Activated CD8-positive, alpha-beta memory T cell treated with anti-CD3 and anti-CD28 coated beads, Interleukin-2, amount 50 U/mL, for 48 hours (primary cell): Measurements from ENCODE around the gene SART1.
"Not testable (repeated sequence)": the region's sequence is repeated elsewhere in the genome, so short reads cannot be mapped to it uniquely, and the experiment has no call there.

Source experiments
- DNase-seq: peaks from one replicate; pipeline ENCODE4 v3.0.0-alpha.2; 2020

The SART1 gene

GRCh38 chr11:65932558-65932919 lies 29.0 kb upstream of the SART1 start:
- no peak for DNase-seq

DNA sequence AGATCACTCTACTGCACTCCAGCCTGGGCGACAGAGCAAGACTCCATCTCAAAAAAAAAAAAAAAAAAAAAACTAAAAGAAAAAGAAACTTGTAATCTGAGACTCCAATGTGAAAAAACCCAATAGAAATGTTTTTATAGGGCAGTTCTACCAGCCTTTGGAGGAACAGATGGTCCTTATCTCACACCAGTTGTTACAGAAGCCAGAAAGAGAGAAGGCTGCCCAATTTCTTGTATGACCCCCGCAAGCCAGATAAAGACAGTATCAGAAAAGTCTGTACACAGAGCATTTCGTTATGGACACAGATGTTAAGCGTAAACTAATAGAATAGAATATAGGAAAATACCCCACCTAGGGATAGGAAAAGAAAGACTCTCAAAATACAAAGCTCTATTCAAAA lies 27.5 kb upstream of the SART1 start:
- no peak for DNase-seq

DNA sequence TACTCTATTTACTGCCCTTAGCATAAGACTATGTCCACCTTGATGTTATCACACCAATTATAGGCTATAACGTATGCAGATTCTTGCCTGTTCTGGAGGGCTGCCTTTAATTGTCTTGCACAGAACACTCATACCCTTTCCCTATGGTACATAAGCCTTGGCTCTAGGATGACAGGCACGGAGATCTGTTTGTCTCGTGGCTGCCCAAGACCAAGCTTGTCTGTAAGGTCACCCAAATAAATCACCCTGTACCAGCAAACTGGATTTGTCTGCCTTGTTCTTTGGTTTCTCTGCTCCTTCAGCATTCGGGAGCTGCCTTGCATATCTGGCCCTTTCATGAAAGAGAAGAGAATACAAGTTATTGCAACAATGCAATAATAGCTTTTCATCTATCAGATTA lies 23.8 kb upstream of the SART1 start:
- no peak for DNase-seq

GRCh38 chr11:65941720-65942310 lies 19.7 kb upstream of the SART1 start:
- no peak for DNase-seq

GRCh38 chr11:65942531-65942930 lies 19.0 kb upstream of the SART1 start:
- DNase-seq: no peak

- DNase-seq: no peak
Observed at GRCh38 chr11:65944191-65944590, 17.3 kb upstream of the SART1 start.

GRCh38 chr11:65944767-65945166 lies 16.8 kb upstream of the SART1 start:
- no peak for DNase-seq

DNA sequence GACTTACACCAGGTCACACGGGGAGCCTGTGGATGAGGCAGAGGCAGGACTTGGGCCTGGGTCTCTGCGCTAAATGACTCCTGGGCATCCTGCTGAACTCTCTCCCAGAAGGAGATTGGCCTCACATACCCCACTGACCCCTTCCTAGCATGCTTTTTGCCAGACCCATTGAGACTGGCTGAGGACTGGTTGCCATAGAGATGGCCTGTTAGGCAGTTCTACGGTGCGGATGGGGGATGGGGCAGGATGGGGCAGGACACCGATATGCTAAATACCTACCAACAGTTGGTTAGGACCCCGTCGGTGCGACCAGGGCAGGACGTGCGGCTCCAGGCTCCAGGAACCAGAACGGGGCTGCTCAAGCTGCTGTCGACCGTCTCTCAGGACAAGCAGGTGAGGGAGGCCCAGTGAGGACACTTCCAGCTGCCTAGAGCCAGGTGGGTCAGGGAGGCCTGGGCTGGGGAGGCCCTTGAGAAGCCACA lies 16.1 kb upstream of the SART1 start, which contains the start of gene TSGA10IP:
TSGA10IP (plus strand) TSS at position 51 of the 482 bp plus-strand sequence; CDS start at position 247, 196 bp downstream.
- no peak for DNase-seq

DNA sequence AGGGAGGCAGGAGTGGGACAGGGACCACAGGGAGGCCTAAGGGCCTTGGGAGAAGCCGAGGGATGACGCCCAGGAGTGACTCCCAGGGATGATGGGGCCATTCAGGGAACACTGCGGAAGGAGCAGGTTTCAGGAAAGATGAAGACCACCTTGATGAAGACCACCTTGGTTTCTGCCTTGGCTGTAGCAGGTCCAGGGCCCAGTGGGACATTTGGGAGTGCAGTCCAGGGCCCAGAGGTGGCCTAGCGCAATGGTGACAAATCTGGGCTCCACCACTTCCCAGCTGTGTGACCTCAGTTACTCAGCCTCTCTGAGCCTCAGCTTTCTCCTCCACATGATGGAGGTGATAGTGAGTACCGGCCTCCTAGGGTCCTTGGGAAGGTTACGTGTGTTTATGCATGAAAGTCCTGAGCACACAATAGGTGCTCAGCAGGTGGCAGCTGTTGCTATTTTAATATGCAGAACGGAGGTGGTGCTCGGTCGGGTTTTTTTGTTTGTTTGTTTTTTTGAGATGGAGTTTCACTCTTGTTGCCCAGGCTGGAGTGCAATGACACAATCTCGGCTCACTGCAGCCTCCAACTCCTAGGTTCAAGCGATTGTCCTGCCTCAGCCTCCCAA lies 15.5 kb upstream of the SART1 start:
- DNase-seq: no peak

DNA sequence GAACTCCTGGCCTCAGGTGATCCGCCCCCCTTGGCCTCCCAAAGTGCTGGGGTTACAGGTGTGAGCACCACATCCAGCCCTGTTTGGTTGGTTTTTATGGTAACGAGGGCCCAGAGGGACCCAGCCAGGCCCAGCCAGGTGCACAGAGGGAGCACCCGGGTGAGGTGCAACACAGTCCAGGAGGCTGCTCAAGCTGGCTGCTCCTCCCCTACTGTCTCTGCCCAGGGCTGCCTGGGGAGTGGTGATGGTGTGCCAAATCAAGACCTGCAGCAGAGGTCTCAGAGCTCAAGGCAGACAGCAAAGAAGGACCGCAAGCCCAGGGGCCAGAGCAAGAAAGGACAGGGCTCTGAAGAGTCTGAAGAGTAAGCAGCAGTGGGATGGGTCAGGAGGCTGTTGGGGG lies 14.9 kb upstream of the SART1 start:
- DNase-seq: no peak

DNA sequence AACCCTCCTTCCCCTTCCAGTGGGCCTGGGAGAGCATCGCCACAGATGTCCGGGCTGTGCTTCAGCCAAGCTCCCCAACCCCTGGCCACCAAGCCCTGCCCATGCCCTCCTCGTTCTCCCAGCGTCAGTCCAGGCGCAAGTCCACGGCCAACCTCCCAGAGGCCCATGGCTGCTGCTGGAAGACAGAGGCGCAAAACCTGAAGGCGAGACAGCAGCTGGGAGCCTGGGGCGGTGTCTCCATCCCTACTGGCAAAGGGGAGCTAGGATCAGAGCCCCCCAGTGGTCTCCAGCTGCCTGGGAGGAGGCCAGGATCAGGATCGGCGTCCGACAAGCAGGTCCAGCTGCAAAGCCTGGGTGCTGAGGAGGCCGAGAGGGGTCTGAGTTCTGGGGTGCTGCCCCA lies 14.4 kb upstream of the SART1 start:
- no peak for DNase-seq

- no peak for DNase-seq
Observed at GRCh38 chr11:65947603-65948125, 13.9 kb upstream of the SART1 start.

- DNase-seq: not testable (repeated sequence)
Observed at GRCh38 chr11:65950711-65951110, 10.8 kb upstream of the SART1 start.

GRCh38 chr11:65951641-65952040 lies 9.9 kb upstream of the SART1 start:
- not testable (repeated sequence) for DNase-seq

DNA sequence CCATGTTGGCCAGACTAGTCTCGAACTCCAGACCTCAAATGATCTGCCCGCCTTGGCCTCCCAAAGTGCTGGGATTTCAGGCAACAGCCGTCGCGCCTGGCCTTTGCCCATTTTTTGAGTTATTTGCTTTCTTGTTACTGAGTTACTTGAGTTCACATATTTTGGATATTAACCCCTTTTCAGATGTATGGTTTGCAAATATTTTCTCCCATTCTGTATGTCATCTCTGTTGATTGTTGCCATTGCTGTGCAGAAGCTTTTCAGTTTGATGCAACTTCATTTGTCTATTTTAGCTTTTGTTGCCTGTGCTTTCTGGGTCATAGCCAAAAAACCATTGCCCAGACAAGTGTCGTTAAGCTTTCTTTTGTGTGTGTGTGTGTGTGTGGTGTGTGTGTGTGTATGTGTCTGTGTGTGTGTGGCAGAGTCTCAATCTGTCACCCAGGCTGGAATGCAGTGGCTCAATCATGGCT lies 9.4 kb upstream of the SART1 start:
- no peak for DNase-seq

- no peak for DNase-seq
Observed at GRCh38 chr11:65953471-65953870, 8.1 kb upstream of the SART1 start.

GRCh38 chr11:65954771-65955170 lies 6.8 kb upstream of the SART1 start:
- no peak for DNase-seq

GRCh38 chr11:65958291-65958690 lies 3.2 kb upstream of the SART1 start:
- no peak for DNase-seq

GRCh38 chr11:65958774-65959420 lies 2.6 kb upstream of the SART1 start:
- DNase-seq: no peak

- no peak for DNase-seq
Observed at GRCh38 chr11:65960824-65961266, 689 bp upstream of the SART1 start.

GRCh38 chr11:65962141-65962564 lies 619 bp downstream of the SART1 start:
- no peak for DNase-seq

- DNase-seq: no peak
Observed at GRCh38 chr11:65964906-65965305, 3.4 kb downstream of the SART1 start.

- no peak for DNase-seq
Observed at GRCh38 chr11:65965986-65966762, 4.6 kb downstream of the SART1 start.
